Naive B cell (primary cell): ENCODE measurements around the gene CCDC57. TPM values are rescaled to one million over a fixed set of nuclear protein-coding genes. Genes with fewer than 3 reads are reported as not detected.
"Not testable (repeated sequence)": the region's sequence is repeated elsewhere in the genome, so short reads cannot be mapped to it uniquely, and the experiment has no call there.

Experiments used
- ATAC-seq, 2 donors: fragments of 150-1000 bp; cut with Tn5 transposase; 2 replicates each; pipeline ENCODE4 v1.10.0; 2021; ENCODE audit warnings: low read depth in 2 of 2, mild to moderate bottlenecking in 2 of 2, moderate library complexity in 2 of 2
- DNase-seq: peaks from one replicate; pipeline ENCODE4 v3.0.0; 2022
- H3K27ac Mint-ChIP-seq, 6 donors: one replicate each; pipeline ENCODE4 v1.8.0; 2020 to 2022; ENCODE audit warnings: mild to moderate bottlenecking in 6 of 6, mixed read lengths in 6 of 6, moderate library complexity in 5 of 6, inconsistent platforms in 2 of 6
- H3K27me3 Mint-ChIP-seq, 3 donors: one replicate each; pipeline ENCODE4 v1.8.0; 2021 to 2022; ENCODE audit warnings: mixed read lengths in 3 of 3, mild to moderate bottlenecking in 1 of 3
- H3K36me3 Mint-ChIP-seq, 2 donors: one replicate each; pipeline ENCODE4 v1.8.0; 2020 to 2022; ENCODE audit warnings: mixed read lengths in 2 of 2, inconsistent platforms in 1 of 2, mild to moderate bottlenecking in 1 of 2
- H3K4me1 Mint-ChIP-seq, 3 donors: one replicate each; pipeline ENCODE4 v1.8.0; 2020 to 2022; ENCODE audit warnings: mixed read lengths in 3 of 3, inconsistent platforms in 1 of 3, mild to moderate bottlenecking in 1 of 3, moderate library complexity in 1 of 3
- H3K4me3 Mint-ChIP-seq, 8 donors: one replicate each; pipeline ENCODE4 v1.8.0; 2020 to 2022; ENCODE audit warnings: mild to moderate bottlenecking in 8 of 8, mixed read lengths in 8 of 8, moderate library complexity in 8 of 8, inconsistent platforms in 2 of 8
- H3K9me3 Mint-ChIP-seq, 7 donors: one replicate each; pipeline ENCODE4 v1.8.0; 2020 to 2022; ENCODE audit warnings: mixed read lengths in 7 of 7, mild to moderate bottlenecking in 5 of 7, inconsistent platforms in 2 of 7, moderate library complexity in 1 of 7
- polyA plus RNA-seq, 6 donors: library from polyadenylated mRNA; unstranded; fragments of 300-500 nt; fragmentation: Illumina TruSeq; gene quantifications; one replicate each; pipeline ENCODE4 v1.2.3, GENCODE V29; 2021; ENCODE audit warnings: low read depth in 6 of 6

The CCDC57 gene
- polyA plus RNA-seq, 6 donors from 2014 or later = 15.9 to 31.8 (median 26.5) TPM

DNA sequence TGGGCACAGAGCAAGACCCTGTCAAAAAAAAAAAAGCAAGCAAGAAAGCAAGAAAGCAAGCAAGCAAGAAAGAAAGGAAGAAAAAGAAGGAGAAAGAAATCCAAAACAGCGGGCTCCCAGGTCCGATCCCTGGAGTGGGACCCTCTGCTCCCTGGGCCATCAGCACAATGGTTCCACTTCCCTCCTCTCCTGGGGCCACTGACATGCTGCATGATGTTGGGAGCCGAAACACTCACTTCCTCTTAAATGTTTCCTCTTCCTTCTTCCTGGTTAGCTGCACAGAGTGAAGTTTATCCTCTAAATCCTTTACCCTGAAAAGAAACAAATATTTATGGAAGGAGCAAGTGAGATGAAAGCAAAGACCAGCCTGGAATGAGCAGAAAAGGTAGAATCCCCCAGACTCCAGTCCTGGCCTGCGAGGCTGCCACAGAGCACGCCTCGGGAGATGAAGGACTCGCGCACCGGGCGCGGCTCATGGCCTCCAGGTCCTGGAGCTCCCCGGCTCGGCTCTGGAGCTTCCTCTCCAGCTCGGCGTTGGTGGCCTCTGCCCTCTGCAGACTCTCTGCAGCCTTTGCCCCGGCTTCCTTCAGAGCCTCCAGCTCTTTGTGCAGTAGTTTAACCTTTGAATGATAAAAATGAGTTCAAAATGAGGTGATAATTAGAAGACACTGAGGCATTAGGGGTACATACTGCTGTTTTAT, 19.0 kb downstream of the CCDC57 start:
- Mint-ChIP-seq H3K4me3 (peak overlapping the region in 1 of 8 donors; percentile 54), H3K27ac (peak overlapping the region in 1 of 6 donors; percentile 65), H3K27me3 (no peaks in the 10 kb centered on the region), H3K4me1 (peaks cover 0 to 10% (median 0%) of the 10 kb centered on the region in 3 donors), H3K36me3 (peaks cover 8 to 9% of the 10 kb centered on the region in 2 donors), H3K9me3 (no peaks in the 10 kb centered on the region)
- no peak for ATAC-seq
- DNase-seq = no peak

DNA sequence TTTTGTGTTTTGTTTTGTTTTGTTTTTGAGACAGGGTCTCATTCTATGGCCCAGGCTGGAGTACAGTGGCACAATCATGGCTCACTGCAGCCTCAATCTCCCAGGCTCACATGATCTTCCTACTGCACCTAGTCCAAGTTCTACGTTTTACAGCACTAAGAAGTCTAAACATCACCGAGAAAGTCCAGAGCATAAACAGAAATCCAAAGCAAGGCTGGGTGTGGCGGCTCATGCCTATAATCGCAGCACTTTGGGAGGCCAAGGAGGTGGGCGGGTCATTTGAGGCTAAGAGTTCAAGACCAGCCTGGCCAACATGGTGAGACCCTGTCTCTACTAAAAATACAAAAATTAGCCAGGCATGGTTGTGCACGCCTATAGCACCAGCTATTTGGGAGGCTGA, 19.6 kb downstream of the CCDC57 start:
- ATAC-seq, H3K36me3 Mint-ChIP-seq, H3K9me3 Mint-ChIP-seq, H3K4me1 Mint-ChIP-seq, H3K27ac Mint-ChIP-seq, H3K27me3 Mint-ChIP-seq, DNase-seq: not testable (repeated sequence)
- H3K4me3 Mint-ChIP-seq = peak overlapping the region in 1 of 8 donors; percentile 54

DNA sequence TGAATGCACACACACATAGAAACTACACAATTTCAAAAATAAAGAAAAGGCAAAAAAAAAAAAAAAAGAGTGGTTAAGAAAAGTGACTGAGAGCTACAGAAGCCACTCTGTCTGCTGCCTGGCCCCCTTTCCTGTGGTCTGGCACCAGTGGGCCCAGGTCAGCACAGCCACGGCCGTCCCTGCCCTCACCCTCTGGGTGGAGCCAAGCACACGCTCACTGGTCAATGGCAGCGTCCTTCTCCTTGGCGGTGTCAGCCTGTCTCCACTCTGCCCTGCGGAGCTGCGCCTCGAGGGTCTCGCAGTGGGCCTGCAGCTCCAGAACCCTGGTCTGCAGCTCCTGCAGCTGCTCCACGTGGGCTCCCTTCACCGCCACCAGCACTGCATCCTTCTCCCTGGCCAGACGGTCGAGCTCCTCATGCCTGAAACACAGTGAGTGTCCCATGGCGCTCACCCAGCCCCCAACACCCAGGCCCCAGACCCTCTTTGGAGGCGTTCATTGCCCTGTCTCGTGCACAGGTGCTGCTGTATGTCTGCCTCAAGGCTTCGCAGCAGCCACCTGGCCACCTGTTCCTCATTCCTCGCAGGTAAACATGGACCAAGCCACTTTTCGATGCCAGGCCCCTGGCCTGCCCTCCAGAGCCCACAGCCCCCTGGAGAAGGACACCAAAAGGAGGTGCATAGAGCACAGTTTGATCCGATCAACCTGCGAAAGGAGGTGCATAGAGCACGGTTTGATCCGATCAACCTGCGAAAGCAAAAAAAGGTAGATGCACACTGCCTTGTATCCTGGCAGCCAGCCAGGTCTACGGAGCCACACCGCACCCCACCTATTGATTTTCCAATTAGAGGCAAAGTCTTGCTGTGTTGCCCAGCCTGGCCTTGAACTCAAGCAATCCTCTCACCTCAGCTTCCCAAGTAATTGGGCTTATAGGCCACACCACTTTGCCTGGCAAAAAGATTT, 24.4 kb downstream of the CCDC57 start:
- no peak for ATAC-seq
- no peak for DNase-seq
- no peak overlapping the region for H3K4me3 Mint-ChIP-seq
- H3K9me3 Mint-ChIP-seq = no peaks in the 10 kb centered on the region
- peaks cover 0 to 3% of the 10 kb centered on the region in 2 donors for H3K36me3 Mint-ChIP-seq
- peaks cover 0 to 5% (median under 1%) of the 10 kb centered on the region in 3 donors for H3K4me1 Mint-ChIP-seq
- no peaks in the 10 kb centered on the region for H3K27me3 Mint-ChIP-seq
- peak overlapping the region in 1 of 6 donors; percentile 69 for H3K27ac Mint-ChIP-seq

DNA sequence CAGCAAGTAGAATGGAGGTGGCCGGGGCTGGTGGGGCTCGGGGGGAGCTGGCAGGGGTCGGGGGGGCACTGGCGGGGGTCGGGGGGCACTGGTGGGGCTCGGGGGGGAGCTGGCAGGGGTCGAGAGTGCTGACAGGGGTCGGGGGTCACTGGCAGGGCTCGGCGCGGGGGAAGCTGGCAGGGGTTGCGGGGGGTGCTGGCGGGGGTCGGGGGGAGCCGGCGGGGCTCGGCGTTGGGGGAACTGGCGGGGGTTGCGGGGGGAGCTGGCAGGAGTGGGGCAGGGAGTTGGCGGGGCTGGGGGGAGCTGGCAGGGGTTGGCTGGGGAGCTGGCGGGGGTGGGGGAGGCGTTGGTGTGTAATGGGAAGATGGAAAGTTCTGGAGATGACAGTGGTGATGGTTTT, 25.1 kb downstream of the CCDC57 start:
- ATAC-seq = no peak
- Mint-ChIP-seq H3K27ac (no peak overlapping the region), H3K36me3 (no peaks in the 10 kb centered on the region), H3K9me3 (no peaks in the 10 kb centered on the region), H3K27me3 (no peaks in the 10 kb centered on the region), H3K4me3 (no peak overlapping the region), H3K4me1 (peaks cover 0 to 5% (median 0%) of the 10 kb centered on the region in 3 donors)
- DNase-seq = no peak

DNA sequence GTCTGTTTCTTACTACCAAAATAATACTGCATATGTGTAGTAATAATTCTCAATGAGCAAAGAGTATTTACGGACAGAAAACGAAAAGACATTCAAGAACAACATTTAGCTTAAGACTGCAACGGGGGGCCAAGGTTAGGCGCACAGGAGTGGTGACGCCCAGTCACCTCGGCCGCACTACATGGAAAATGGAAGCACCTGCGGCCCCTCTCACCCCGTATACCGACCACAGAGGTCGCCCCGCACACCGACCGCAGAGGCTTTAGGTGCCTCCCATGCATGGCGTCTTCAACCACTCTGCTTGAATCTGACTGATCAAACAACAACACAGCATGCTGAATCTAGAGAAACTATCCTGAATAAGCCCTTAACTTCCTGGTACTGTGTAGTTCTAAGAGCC, 26.4 kb downstream of the CCDC57 start:
- H3K4me3 Mint-ChIP-seq = no peak overlapping the region
- no peak for ATAC-seq
- no peaks in the 10 kb centered on the region for H3K9me3 Mint-ChIP-seq
- H3K36me3 Mint-ChIP-seq = no peaks in the 10 kb centered on the region
- DNase-seq = no peak
- H3K27me3 Mint-ChIP-seq = no peaks in the 10 kb centered on the region
- no peak overlapping the region for H3K27ac Mint-ChIP-seq
- H3K4me1 Mint-ChIP-seq = peaks cover 0 to 5% (median 0%) of the 10 kb centered on the region in 3 donors

DNA sequence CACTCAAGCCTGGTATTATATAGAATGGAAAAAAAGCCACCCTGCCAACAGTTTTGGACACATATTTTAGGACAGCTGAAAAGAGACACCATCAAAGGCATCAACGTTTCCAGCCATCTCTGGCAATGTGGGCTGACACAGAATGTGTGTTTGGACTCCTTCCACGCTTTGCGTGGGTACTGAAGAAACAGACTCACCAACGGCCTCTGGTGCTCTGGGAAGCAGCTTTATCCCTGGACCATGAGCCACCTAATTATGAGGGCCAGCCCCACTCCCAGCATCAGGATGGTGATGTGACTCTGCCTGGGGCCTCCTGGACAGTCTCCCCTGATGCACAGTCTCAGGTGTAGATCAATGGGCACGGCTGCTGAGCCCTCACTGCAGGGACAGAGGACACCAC, 27.9 kb downstream of the CCDC57 start:
- Mint-ChIP-seq H3K36me3 (no peaks in the 10 kb centered on the region), H3K27ac (no peak overlapping the region), H3K27me3 (no peaks in the 10 kb centered on the region), H3K4me3 (peak overlapping the region in 1 of 8 donors; percentile 4), H3K9me3 (no peaks in the 10 kb centered on the region), H3K4me1 (peaks cover 0 to 5% (median 0%) of the 10 kb centered on the region in 3 donors)
- ATAC-seq (no peak), DNase-seq (no peak)

DNA sequence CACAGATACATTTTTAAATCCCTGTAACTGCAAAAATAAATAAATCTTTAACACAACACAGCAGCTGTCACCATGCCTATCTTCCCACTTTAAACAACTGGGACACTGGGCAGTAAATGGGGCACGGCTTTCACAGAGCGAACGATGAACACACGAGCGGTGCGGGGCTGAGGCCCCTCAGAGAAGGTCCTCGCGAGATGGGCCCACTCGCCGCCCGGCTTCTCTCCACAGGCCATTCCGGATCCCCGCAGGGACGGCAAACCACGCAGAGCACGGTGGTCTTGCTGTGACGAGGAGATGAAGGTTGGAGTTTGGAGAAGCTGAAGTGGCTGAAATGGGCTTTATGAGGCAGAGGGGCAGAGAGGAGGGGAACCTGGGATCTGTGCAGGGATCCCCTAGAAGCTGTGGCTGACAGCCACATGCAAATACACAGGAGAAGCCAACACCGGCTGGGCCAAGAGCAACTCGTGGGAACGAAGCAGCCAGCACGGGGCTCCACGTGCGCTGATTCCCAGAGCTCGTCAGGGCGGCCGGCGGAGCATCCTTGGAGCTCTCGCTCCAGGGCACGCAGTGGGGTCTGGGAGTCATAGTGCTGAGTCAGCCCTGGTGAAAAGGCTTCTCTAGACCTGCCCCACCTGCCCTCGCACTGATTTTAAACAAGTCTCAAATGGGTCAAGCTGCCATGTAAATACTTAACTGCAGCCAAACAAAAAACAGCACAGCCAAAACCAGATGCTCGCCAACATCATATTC, 31.7 kb downstream of the CCDC57 start:
- Mint-ChIP-seq H3K9me3 (no peaks in the 10 kb centered on the region), H3K36me3 (no peaks in the 10 kb centered on the region), H3K27ac (no peak overlapping the region), H3K4me1 (peaks cover 0 to 5% (median 0%) of the 10 kb centered on the region in 3 donors), H3K4me3 (no peak overlapping the region), H3K27me3 (no peaks in the 10 kb centered on the region)
- no peak for ATAC-seq
- DNase-seq = no peak

DNA sequence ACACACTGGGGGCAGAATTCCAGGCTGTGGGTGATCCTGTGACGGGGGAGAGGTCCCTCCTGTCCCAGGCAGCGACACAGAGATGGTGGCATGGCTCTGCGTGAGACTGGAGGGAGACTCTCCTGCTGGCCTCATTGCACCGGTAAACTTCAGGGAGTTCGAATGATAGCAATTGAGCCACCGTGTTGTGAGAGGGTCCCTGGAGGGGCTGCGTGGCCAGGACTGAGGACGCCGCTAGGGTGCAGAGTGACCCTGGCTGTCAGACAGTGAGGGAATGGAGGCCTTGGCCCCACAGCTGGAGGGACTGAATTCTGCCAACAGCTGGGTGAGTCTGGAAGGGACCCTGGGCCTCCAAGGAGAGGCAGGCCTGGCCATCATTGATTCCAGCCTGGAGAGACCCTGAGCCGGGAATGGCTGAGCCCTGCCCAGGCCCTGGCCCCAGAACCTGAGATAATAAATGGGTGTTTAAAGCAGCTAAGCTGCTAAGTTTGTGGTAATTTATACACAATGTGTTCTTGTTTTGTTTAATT, 32.6 kb downstream of the CCDC57 start:
- Mint-ChIP-seq H3K9me3 (no peaks in the 10 kb centered on the region), H3K4me3 (no peak overlapping the region), H3K36me3 (no peaks in the 10 kb centered on the region), H3K4me1 (peaks cover 0 to 5% (median 0%) of the 10 kb centered on the region in 3 donors), H3K27me3 (no peaks in the 10 kb centered on the region), H3K27ac (peak overlapping the region in 1 of 6 donors; percentile 84)
- no peak for DNase-seq
- no peak for ATAC-seq

DNA sequence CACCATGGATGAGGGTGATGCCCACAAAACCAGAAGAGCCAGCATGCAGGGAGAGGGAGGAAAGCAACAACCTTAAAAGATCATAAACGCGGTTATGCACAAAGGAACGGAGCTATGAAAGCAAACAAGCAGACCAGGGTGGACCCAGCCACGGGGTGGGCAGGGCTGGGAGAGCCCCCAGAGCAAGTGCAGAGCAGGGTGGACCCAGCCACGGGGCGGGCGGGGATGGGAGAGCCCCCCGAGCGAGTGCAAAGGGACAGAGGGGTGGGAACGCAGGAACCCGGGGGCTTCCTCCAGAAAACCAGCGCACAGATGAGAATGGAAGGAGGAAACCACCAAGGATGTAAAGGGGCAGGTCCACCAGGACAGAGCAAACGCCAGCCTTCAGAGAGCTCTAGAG, 33.2 kb downstream of the CCDC57 start:
- peaks cover 0 to 5% (median 0%) of the 10 kb centered on the region in 3 donors for H3K4me1 Mint-ChIP-seq
- no peaks in the 10 kb centered on the region for H3K27me3 Mint-ChIP-seq
- no peak overlapping the region for H3K27ac Mint-ChIP-seq
- H3K9me3 Mint-ChIP-seq = no peaks in the 10 kb centered on the region
- ATAC-seq (no peak), DNase-seq (no peak)
- no peak overlapping the region for H3K4me3 Mint-ChIP-seq
- no peaks in the 10 kb centered on the region for H3K36me3 Mint-ChIP-seq

DNA sequence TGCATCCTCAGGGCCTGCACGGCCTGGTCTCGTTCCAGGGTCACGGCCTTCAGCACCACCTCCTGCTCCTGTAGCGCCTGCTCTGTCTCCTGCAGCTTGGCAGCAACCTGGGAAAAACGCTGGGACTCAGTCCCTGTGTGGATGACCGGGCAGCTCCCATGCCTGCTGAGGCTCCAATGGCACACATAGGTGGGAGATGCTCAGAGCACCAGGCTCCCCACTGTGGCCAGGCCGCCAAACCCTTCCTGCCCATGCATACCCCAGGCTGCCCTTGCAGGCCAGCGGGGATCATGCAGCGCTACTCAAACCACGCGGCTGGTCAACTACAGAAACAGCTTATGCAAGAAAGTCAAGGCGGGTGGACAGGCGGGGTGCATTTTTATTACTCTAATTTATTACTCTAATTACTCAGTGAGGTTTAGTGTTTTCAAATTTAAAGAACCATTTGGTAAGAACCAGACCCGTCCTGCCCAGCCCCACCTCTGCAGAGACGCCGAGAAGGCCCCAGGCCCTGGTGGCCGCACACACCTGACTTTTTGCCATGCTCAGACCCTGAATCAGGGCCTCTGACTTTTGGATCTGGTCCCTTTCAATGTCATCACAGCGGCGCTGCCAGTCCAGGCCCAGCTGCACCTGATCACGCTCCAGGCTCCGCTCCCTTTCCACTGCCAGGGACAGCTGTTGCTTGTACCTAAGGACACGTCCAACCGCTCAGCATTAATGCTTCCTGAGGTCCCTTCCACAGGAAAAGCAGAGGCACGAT, 34.0 kb downstream of the CCDC57 start:
- DNase-seq (no peak), ATAC-seq (no peak)
- Mint-ChIP-seq H3K4me3 (no peak overlapping the region), H3K27ac (peak overlapping the region in 1 of 6 donors; percentile 51), H3K4me1 (peaks cover 0 to 2% (median 0%) of the 10 kb centered on the region in 3 donors), H3K27me3 (no peaks in the 10 kb centered on the region), H3K9me3 (no peaks in the 10 kb centered on the region), H3K36me3 (no peaks in the 10 kb centered on the region)

DNA sequence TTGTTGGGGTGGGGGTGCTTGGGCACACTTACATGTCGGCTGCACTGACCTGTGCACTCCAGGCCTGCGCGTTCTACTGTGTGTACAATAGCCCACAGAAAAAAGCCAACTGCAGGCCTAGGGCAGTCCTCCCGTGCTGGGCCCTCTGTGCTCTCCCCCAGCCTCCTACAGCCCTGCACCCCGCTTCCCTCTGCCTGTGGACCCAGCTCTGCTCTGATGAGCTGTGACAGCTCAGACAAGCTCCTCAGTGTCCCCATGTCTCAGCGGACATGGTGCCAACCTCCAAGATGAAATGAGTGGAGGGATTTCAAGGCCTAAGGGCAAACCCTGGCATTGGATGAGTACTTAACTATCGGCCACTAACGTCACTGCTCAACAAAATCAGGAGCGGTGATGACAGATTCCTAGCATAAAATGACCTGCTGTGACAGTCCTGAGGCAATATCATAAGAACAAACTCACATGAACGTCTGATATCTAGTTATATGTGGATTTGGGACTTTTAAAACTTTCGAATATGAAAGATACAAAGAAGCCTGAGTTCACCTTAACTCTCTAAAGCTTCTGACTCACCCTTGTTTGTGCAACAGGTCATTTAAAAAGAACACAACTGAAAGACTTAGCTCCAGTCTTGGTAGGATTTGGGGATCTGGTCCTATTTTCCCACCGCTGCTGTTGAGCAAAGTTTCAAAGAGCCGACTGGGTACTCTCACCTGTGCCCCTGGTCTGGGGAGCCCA, 34.7 kb downstream of the CCDC57 start:
- Mint-ChIP-seq H3K9me3 (no peaks in the 10 kb centered on the region), H3K4me1 (no peaks in the 10 kb centered on the region), H3K27ac (no peak overlapping the region), H3K27me3 (no peaks in the 10 kb centered on the region), H3K4me3 (no peak overlapping the region), H3K36me3 (no peaks in the 10 kb centered on the region)
- ATAC-seq (no peak), DNase-seq (no peak)

DNA sequence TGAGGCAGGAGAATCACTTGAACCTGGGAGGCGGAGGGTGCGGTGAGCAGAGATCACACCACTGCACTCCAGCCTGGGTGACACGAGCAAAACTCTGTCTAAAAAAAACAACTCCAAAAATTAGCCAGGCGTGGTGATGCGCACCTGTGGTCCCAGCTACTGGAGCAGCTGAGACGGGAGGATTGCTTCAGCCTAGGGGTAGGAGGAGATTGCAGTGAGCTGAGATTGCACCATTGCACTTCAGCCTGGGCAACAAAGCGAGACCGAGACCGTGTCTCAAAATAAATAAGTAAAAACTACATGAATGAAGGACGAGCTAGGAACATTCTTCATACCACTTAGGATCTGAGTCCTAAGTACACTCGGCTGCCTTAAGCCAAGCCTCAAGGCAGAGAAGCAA, 35.4 kb downstream of the CCDC57 start:
- H3K4me3 Mint-ChIP-seq = no peak overlapping the region
- H3K27me3 Mint-ChIP-seq = no peaks in the 10 kb centered on the region
- H3K36me3 Mint-ChIP-seq = no peaks in the 10 kb centered on the region
- no peaks in the 10 kb centered on the region for H3K9me3 Mint-ChIP-seq
- no peaks in the 10 kb centered on the region for H3K4me1 Mint-ChIP-seq
- ATAC-seq (no peak), DNase-seq (no peak)
- no peak overlapping the region for H3K27ac Mint-ChIP-seq
